ENCODE measurements around the gene CTXN1.

- TF ChIP-seq CTCF (IDR thresholded peaks at IDR 0.05) (no peak), POLR2A (IDR thresholded peaks at IDR 0.05) (no peak)
These were observed 30.4 kb downstream of the CTXN1 start for GRCh38 chr19:7895565-7895964.

All from thyroid gland (tissue), 4 donors.